Neural cell (in vitro differentiated cells): Measurements from ENCODE around the gene KCNH5. TPM values are rescaled to one million over a fixed set of nuclear protein-coding genes. Genes with fewer than 3 reads are reported as not detected.

ENCODE experiments used
- H2AFZ ChIP-seq: fragments of 200-600, 300-800 bp; sonication (generic), shearing (Covaris generic); 2 replicates; pipeline ENCODE4 v1.6.0; 2014; ENCODE audit warnings: low read depth, mild to moderate bottlenecking, antibody characterized with exemption, low read length, moderate library complexity
- H3F3A ChIP-seq: fragments of 200-600 bp; shearing (Covaris generic); 2 replicates; pipeline ENCODE4 v1.6.1; 2016; ENCODE audit warnings: mild to moderate bottlenecking, moderate library complexity, mixed read lengths, antibody characterized with exemption, low read length; ENCODE audit not compliant: insufficient read depth, poor library complexity, severe bottlenecking
- H3K27ac ChIP-seq: fragments of 200-600, 300-800 bp; sonication (generic), shearing (Covaris generic); 2 replicates; pipeline ENCODE4 v1.5.1; 2014; ENCODE audit warnings: mild to moderate bottlenecking, low read length, moderate library complexity
- H3K27me3 ChIP-seq: fragments of 300-800, 200-600 bp; sonication (generic), shearing (Covaris generic); 2 replicates; pipeline ENCODE4 v1.6.0; 2014; ENCODE audit warnings: mild to moderate bottlenecking, low read depth, low read length, moderate library complexity; ENCODE audit not compliant: insufficient read depth
- H3K36me3 ChIP-seq: fragments of 300-800, 200-600 bp; sonication (generic), shearing (Covaris generic); 2 replicates; pipeline ENCODE4 v1.5.1; 2014; ENCODE audit warnings: mild to moderate bottlenecking, antibody characterized with exemption, low read length, moderate library complexity; ENCODE audit not compliant: insufficient read depth
- H3K4me2 ChIP-seq: fragments of 300-800, 200-600 bp; sonication (generic), shearing (Covaris generic); 2 replicates; pipeline ENCODE4 v1.6.0; 2014; ENCODE audit warnings: mild to moderate bottlenecking, low read length
- H3K4me3 ChIP-seq: fragments of 300-800, 200-600 bp; sonication (generic), shearing (Covaris generic); 2 replicates; pipeline ENCODE4 v1.5.1; 2014; ENCODE audit warnings: mild to moderate bottlenecking, low read length, moderate library complexity
- H3K79me2 ChIP-seq: fragments of 200-600 bp; shearing (Covaris generic); replicated peaks from 2 replicates; pipeline ENCODE4 v1.6.0; 2014; ENCODE audit warnings: mild to moderate bottlenecking, low read length, moderate library complexity; ENCODE audit not compliant: insufficient read depth
- H3K9ac ChIP-seq: fragments of 300-800, 200-600 bp; sonication (generic), shearing (Covaris generic); 2 replicates; pipeline ENCODE4 v1.6.1; 2016; ENCODE audit warnings: mild to moderate bottlenecking, low read length, mixed read lengths
- H3K9me2 ChIP-seq: fragments of 200-600 bp; shearing (Covaris generic); 2 replicates; pipeline ENCODE4 v1.6.1; 2016; ENCODE audit warnings: mild to moderate bottlenecking, low read length, mixed read lengths; ENCODE audit not compliant: insufficient read depth
- H3K9me3 ChIP-seq: fragments of 200-600, 300-800 bp; sonication (generic), shearing (Covaris generic); 2 replicates; pipeline ENCODE4 v1.6.1; 2016; ENCODE audit warnings: mild to moderate bottlenecking, mixed run types, low read length, moderate library complexity, mixed read lengths
- H4K20me1 ChIP-seq: fragments of 200-600 bp; shearing (Covaris generic); 2 replicates; pipeline ENCODE4 v1.6.1; 2016; ENCODE audit warnings: mild to moderate bottlenecking, mixed run types; ENCODE audit not compliant: insufficient read depth
- EP300 ChIP-seq: fragments of 450-650 bp; conservative IDR thresholded peaks from 2 replicates; pipeline ENCODE4 v1.6.1; 2014; ENCODE audit warnings: antibody characterized with exemption, mild to moderate bottlenecking, moderate library complexity; ENCODE audit not compliant: poor library complexity, severe bottlenecking
- EZH2 ChIP-seq: fragments of 200-600, 300-800 bp; shearing (Covaris generic), sonication (generic); IDR thresholded peaks from 2 replicates; pipeline ENCODE4 v1.6.1; 2014; ENCODE audit warnings: antibody characterized with exemption, low read length, borderline replicate concordance, mild to moderate bottlenecking; ENCODE audit not compliant: insufficient read depth, poor library complexity, severe bottlenecking
- MXI1 ChIP-seq: fragments of 450-650 bp; conservative IDR thresholded peaks from 2 replicates; pipeline ENCODE4 v1.6.1; 2014; ENCODE audit warnings: antibody characterized with exemption, mild to moderate bottlenecking; ENCODE audit not compliant: poor library complexity, severe bottlenecking
- POLR2AphosphoS5 ChIP-seq: IDR thresholded peaks from 2 replicates; pipeline ENCODE4 v1.6.1; 2012
- RAD21 ChIP-seq: fragments of 450-650 bp; conservative IDR thresholded peaks from 2 replicates; pipeline ENCODE4 v1.6.1; 2014; ENCODE audit warnings: antibody characterized with exemption, mild to moderate bottlenecking, moderate library complexity
- SMC3 ChIP-seq: fragments of 450-650 bp; conservative IDR thresholded peaks from 2 replicates; pipeline ENCODE4 v1.6.1; 2014; ENCODE audit warnings: antibody characterized with exemption, mild to moderate bottlenecking, moderate library complexity; ENCODE audit not compliant: poor library complexity
- TAF1 ChIP-seq: IDR thresholded peaks from 2 replicates; pipeline ENCODE4 v1.6.1; 2012; ENCODE audit warnings: low read depth
- polyA plus RNA-seq: library from polyadenylated mRNA; depleted of rRNA; stranded (reverse); fragments of >200 nt; gene quantifications from 2 replicates; pipeline ENCODE4 v1.2.3, GENCODE V29; 2014
- TF ChIP-seq, protein P1 (sequence below): fragments of 450-650 bp; IDR thresholded peaks from 2 replicates; pipeline ENCODE4 v1.5.1; 2014; ENCODE audit warnings: antibody characterized with exemption, mild to moderate bottlenecking, moderate library complexity; ENCODE audit not compliant: poor library complexity, severe bottlenecking
- TF ChIP-seq, protein P2 (sequence below): IDR thresholded peaks from 2 replicates; pipeline ENCODE4 v1.6.1; 2012; ENCODE audit warnings: borderline replicate concordance

KCNH5 gene
- polyA plus RNA-seq, 1 donor from 2014 or later, result 0.95 TPM

- Histone ChIP-seq H3K4me2 (no peak overlapping the region), H3K27ac (no peak overlapping the region)
Measured at GRCh38 chr14:62889364-62889763, 155.9 kb downstream of the KCNH5 start.

DNA sequence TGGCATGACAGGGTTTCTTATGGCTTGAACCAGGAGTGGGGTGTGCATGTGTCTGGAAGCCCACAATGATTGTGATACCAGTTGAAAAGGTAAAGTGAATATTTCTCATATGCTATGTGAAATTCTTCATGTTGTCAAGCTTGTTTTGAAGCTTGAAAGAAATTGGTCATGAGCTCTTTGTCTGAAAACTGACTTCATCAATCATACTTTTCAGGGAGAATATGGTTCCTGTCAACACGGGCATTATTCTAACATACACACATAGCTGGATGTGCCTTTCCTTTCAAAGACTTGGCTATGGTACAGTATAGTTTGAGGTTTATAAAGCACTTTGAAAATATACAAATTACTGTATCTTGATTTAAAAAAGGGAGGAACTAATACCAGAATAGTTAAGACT lies 158.8 kb downstream of the KCNH5 start:
- H3K9ac ChIP-seq, result no peak overlapping the region
- H3K27me3 ChIP-seq, result no peaks in the 10 kb centered on the region
- no peaks in the 10 kb centered on the region for H4K20me1 ChIP-seq
- H3K27ac ChIP-seq, result no peak overlapping the region
- H3K79me2 ChIP-seq, result no peaks in the 10 kb centered on the region
- no peaks in the 10 kb centered on the region for H3K36me3 ChIP-seq
- no peaks in the 10 kb centered on the region for H3K9me2 ChIP-seq
- no peaks in the 10 kb centered on the region for H3K9me3 ChIP-seq
- TF ChIP-seq TAF1 (no peak), POLR2AphosphoS5 (peak; percentile 74), MXI1 (no peak), RAD21 (no peak), SMC3 (no peak), EP300 (peak; percentile 90), EZH2 (no peak)
- TF ChIP-seq, protein P1, sequence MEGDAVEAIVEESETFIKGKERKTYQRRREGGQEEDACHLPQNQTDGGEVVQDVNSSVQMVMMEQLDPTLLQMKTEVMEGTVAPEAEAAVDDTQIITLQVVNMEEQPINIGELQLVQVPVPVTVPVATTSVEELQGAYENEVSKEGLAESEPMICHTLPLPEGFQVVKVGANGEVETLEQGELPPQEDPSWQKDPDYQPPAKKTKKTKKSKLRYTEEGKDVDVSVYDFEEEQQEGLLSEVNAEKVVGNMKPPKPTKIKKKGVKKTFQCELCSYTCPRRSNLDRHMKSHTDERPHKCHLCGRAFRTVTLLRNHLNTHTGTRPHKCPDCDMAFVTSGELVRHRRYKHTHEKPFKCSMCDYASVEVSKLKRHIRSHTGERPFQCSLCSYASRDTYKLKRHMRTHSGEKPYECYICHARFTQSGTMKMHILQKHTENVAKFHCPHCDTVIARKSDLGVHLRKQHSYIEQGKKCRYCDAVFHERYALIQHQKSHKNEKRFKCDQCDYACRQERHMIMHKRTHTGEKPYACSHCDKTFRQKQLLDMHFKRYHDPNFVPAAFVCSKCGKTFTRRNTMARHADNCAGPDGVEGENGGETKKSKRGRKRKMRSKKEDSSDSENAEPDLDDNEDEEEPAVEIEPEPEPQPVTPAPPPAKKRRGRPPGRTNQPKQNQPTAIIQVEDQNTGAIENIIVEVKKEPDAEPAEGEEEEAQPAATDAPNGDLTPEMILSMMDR, result no peak
- TF ChIP-seq, protein P2, sequence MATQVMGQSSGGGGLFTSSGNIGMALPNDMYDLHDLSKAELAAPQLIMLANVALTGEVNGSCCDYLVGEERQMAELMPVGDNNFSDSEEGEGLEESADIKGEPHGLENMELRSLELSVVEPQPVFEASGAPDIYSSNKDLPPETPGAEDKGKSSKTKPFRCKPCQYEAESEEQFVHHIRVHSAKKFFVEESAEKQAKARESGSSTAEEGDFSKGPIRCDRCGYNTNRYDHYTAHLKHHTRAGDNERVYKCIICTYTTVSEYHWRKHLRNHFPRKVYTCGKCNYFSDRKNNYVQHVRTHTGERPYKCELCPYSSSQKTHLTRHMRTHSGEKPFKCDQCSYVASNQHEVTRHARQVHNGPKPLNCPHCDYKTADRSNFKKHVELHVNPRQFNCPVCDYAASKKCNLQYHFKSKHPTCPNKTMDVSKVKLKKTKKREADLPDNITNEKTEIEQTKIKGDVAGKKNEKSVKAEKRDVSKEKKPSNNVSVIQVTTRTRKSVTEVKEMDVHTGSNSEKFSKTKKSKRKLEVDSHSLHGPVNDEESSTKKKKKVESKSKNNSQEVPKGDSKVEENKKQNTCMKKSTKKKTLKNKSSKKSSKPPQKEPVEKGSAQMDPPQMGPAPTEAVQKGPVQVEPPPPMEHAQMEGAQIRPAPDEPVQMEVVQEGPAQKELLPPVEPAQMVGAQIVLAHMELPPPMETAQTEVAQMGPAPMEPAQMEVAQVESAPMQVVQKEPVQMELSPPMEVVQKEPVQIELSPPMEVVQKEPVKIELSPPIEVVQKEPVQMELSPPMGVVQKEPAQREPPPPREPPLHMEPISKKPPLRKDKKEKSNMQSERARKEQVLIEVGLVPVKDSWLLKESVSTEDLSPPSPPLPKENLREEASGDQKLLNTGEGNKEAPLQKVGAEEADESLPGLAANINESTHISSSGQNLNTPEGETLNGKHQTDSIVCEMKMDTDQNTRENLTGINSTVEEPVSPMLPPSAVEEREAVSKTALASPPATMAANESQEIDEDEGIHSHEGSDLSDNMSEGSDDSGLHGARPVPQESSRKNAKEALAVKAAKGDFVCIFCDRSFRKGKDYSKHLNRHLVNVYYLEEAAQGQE, result peak; percentile 24
- no peak overlapping the region for H3K4me3 ChIP-seq
- no peak overlapping the region for H3K4me2 ChIP-seq
- no peaks in the 10 kb centered on the region for H3F3A ChIP-seq
- no peak overlapping the region for H2AFZ ChIP-seq

More at GRCh38 chr14:62889364-62889763, 155.9 kb downstream of the KCNH5 start:
- H2AFZ ChIP-seq, result no peak overlapping the region
- H3K9me3 ChIP-seq, result no peaks in the 10 kb centered on the region
- TF ChIP-seq RAD21, result no peak
- TF ChIP-seq MXI1, result no peak
- TF ChIP-seq POLR2AphosphoS5, result no peak
- TF ChIP-seq, protein P1, result no peak
- TF ChIP-seq EP300, result no peak
- TF ChIP-seq TAF1, result no peak
- TF ChIP-seq SMC3, result no peak
- TF ChIP-seq EZH2, result no peak
- TF ChIP-seq, protein P2, result no peak
- no peaks in the 10 kb centered on the region for H3K27me3 ChIP-seq
- H3F3A ChIP-seq, result no peaks in the 10 kb centered on the region
- H3K79me2 ChIP-seq, result no peaks in the 10 kb centered on the region
- H3K9ac ChIP-seq, result no peak overlapping the region
- H3K9me2 ChIP-seq, result no peaks in the 10 kb centered on the region
- H4K20me1 ChIP-seq, result no peaks in the 10 kb centered on the region
- no peaks in the 10 kb centered on the region for H3K36me3 ChIP-seq
- no peak overlapping the region for H3K4me3 ChIP-seq
